ENCODE results near the gene ITGAD.

- no peak for TF ChIP-seq ATF2 (tag by site-specific recombination; IDR thresholded peaks at IDR 0.05; ENCODE audit: low read depth)
- no peak; the same call in 1 of the 2 replicates for TF ChIP-seq CTCF (tag by site-specific recombination; IDR thresholded peaks at IDR 0.05)
- TF ChIP-seq ZNF362 (tag by site-specific recombination; IDR thresholded peaks at IDR 0.05): no peak
- TF ChIP-seq ZNF701 (tag by site-specific recombination; IDR thresholded peaks at IDR 0.05): no peak
- TF ChIP-seq GFI1B (tag by site-specific recombination; IDR thresholded peaks at IDR 0.05): no peak
Observed at GRCh38 chr16:31460582-31461002, 67.5 kb downstream of the ITGAD start.
